ENCODE results near the gene FITM1.

FITM1 gene

GRCh38 chr14:24096545-24097181 lies 33.8 kb upstream of the FITM1 start:
- H3K4me3 ChIP-seq (ENCODE audit: control insufficient read depth, low read depth, low read length) = no peak overlapping the region
- TF ChIP-seq, protein P1, sequence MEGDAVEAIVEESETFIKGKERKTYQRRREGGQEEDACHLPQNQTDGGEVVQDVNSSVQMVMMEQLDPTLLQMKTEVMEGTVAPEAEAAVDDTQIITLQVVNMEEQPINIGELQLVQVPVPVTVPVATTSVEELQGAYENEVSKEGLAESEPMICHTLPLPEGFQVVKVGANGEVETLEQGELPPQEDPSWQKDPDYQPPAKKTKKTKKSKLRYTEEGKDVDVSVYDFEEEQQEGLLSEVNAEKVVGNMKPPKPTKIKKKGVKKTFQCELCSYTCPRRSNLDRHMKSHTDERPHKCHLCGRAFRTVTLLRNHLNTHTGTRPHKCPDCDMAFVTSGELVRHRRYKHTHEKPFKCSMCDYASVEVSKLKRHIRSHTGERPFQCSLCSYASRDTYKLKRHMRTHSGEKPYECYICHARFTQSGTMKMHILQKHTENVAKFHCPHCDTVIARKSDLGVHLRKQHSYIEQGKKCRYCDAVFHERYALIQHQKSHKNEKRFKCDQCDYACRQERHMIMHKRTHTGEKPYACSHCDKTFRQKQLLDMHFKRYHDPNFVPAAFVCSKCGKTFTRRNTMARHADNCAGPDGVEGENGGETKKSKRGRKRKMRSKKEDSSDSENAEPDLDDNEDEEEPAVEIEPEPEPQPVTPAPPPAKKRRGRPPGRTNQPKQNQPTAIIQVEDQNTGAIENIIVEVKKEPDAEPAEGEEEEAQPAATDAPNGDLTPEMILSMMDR (IDR thresholded peaks at IDR 0.05; ENCODE audit: control insufficient read depth, insufficient read depth, low read depth, low read length, missing control alignments) = no peak
- no peak for DNase-seq (ENCODE audit: low read depth)

DNA sequence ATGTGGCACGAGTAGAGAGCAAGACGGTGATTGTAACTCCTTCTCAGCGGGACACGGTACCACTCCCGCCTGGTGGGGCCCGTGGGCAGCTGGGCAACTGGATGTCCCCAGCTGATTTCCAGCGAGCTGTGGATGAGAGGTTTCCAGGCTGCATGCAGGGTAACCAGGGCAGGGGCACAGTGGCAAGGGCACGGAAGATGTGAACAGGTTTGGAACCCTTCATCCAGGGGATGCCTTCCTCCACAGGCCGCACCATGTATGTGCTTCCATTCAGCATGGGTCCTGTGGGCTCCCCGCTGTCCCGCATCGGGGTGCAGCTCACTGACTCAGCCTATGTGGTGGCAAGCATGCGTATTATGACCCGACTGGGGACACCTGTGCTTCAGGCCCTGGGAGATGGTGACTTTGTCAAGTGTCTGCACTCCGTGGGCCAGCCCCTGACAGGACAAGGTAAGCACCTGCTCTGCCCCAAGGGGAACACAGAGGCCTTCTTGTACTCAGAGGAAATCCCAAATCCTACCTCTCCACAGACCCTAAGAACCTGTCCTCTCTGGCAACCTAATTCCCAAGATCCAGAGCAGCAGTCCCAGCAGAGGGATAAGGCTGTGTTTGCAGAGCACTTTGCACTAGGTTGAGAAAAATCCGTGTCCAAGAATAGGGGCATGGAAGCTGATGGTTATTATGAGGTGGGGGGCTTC lies 32.1 kb upstream of the FITM1 start:
- TF ChIP-seq, protein P1 (IDR thresholded peaks at IDR 0.05; ENCODE audit: control insufficient read depth, insufficient read depth, low read depth, low read length, missing control alignments) = no peak
- no peak overlapping the region for H3K4me3 ChIP-seq (ENCODE audit: control insufficient read depth, low read depth, low read length)
- DNase-seq (ENCODE audit: low read depth) = no peak

DNA sequence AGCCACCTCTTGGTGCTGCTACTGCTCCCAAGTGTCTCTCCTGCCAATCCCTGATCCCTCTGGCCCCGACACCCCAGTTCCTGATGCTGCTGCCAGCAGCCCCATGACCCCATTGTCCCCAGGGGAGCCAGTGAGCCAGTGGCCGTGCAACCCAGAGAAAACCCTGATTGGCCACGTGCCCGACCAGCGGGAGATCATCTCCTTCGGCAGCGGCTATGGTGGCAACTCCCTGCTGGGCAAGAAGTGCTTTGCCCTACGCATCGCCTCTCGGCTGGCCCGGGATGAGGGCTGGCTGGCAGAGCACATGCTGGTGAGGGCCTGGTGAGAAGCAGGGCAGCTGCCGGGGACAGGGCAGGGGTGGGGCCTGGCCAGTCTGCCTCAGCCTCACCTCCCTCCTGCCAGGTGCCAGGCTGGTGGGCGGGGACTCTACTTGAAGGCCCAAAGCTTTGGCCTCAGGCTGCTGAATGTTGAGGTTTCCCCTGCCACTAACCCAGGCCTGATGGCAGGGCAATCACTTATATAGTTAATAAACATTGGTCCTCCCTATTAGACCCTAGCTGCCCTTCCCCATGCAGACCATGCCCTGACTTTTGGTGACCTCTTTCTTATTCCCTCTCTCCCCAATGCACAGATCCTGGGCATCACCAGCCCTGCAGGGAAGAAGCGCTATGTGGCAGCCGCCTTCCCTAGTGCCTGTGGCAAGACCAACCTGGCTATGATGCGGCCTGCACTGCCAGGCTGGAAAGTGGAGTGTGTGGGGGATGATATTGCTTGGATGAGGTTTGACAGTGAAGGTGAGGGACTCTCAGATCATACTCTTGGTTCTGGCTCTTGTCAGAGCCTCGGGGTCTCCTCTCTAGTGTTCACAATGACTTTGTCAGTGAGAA lies 31.3 kb upstream of the FITM1 start:
- DNase-seq (ENCODE audit: low read depth) = no peak
- TF ChIP-seq, protein P1 (IDR thresholded peaks at IDR 0.05; ENCODE audit: control insufficient read depth, insufficient read depth, low read depth, low read length, missing control alignments) = no peak
- no peak overlapping the region for H3K4me3 ChIP-seq (ENCODE audit: control insufficient read depth, low read depth, low read length)

DNA sequence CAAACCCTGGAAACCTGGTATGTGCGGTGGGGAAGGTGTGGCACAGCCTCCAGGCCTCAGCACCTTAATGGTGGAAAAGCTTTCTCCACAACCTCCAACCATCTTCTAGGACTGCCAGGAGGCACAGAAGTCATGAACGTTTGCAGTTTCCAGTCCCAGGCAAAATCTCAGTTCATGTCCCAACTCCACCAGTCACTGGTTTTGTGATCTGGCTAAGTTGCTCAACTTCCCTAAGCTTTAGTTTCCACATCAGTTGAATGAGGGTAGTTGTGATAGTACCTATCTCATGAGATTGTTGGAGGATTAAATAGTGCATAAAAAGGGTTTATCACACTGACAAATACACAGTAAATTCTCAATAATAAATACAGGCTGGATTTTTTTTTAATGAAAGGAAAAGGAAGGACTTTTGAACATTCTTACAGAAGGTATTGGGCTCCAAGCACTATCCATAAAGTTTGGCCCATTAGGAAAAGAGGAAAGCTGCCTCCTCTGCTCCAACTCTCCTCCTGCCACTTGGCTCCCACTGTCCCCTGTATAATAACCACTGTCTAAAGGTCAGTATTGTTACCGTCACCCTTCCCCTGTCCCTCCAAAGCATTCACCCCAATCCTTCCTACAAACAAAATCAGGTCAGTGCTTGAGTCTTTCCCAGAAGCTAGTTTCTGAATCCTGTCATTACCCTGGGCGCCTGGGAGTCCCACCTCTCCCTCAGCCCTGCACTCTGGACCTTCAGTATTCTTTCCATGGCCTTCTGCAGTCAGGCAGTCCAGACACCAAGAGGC lies 30.1 kb upstream of the FITM1 start:
- DNase-seq (ENCODE audit: low read depth) = no peak
- no peak overlapping the region for H3K4me3 ChIP-seq (ENCODE audit: control insufficient read depth, low read depth, low read length)
- TF ChIP-seq, protein P1 (IDR thresholded peaks at IDR 0.05; ENCODE audit: control insufficient read depth, insufficient read depth, low read depth, low read length, missing control alignments) = no peak

- no peak overlapping the region for H3K4me3 ChIP-seq (ENCODE audit: control insufficient read depth, low read depth, low read length)
- no peak for DNase-seq (ENCODE audit: low read depth)
- TF ChIP-seq, protein P1 (IDR thresholded peaks at IDR 0.05; ENCODE audit: control insufficient read depth, insufficient read depth, low read depth, low read length, missing control alignments) = no peak
These were observed 29.4 kb upstream of the FITM1 start for GRCh38 chr14:24100982-24101494.
